GM06990 (cell line): ENCODE data around the gene XIRP1.

Source experiments
- DNase-seq: peaks from one replicate; pipeline ENCODE4 v3.0.0-alpha.2; 2011; ENCODE audit not compliant: insufficient read length; ENCODE audit errors: extremely low read depth
- H3K27me3 ChIP-seq: replicated peaks from 2 replicates; pipeline ENCODE4 v1.6.0; 2011; ENCODE audit warnings: low read length; ENCODE audit not compliant: control insufficient read depth, insufficient read depth
- H3K36me3 ChIP-seq: 2 replicates; pipeline ENCODE4 v1.5.1; 2011; ENCODE audit warnings: low read length; ENCODE audit not compliant: control insufficient read depth, insufficient read depth
- H3K4me3 ChIP-seq: replicated peaks from 2 replicates; pipeline ENCODE4 v1.5.1; 2011; ENCODE audit warnings: low read depth, mild to moderate bottlenecking, control low read depth, low read length
- CTCF ChIP-seq: IDR thresholded peaks from 2 replicates; pipeline ENCODE4 v1.5.1; 2011; ENCODE audit warnings: low read length, control low read depth, mild to moderate bottlenecking, inconsistent platforms; ENCODE audit not compliant: insufficient read depth, poor library complexity, severe bottlenecking

Gene XIRP1

DNA sequence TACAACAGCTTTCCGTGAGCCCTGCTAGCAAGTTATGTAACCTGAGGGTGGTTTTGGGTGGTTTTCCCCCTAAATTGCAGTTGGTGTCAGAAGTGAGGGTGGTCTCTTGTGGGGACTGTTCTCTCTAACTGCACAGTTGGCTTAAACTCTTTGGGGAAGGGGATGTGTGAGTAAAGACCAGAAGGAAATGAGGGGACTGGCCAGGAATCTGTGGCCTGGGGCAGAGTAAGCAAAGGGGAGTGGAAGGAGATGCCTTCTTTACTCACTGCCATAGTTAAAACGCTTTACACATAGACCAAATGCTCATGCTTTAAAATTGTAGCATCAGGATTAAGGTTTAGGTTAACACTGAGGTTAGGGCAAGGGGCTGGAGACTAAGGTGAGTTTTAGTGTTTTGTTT lies 21.2 kb upstream of the XIRP1 start:
- no peak for TF ChIP-seq CTCF
- no peak overlapping the region for H3K4me3 ChIP-seq
- DNase-seq: no peak
- no peaks in the 10 kb centered on the region for H3K27me3 ChIP-seq
- no peaks in the 10 kb centered on the region for H3K36me3 ChIP-seq

DNA sequence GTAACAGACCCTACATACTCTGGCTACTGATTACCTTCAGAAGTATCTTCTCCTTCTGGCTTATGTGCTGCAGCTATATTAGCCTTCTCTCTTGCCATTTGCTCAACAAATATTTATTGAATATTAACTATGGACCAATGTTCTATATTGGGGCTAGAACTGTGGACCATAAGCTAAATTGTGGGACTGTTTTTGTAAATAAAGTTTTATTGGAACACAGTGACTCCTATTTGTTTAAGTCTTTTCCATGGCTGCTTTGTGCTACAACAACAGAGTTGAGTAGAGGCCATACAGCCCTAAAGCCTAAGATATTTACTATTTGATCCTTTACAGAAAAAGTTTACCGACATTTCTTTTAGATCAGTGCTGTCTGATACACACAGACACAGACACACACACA lies 20.3 kb upstream of the XIRP1 start:
- DNase-seq: no peak
- Histone ChIP-seq H3K36me3 (no peaks in the 10 kb centered on the region), H3K4me3 (no peak overlapping the region), H3K27me3 (no peaks in the 10 kb centered on the region)
- TF ChIP-seq CTCF: no peak

- no peak overlapping the region for H3K4me3 ChIP-seq
- H3K36me3 ChIP-seq: no peaks in the 10 kb centered on the region
- no peak for TF ChIP-seq CTCF
- no peak for DNase-seq
- no peaks in the 10 kb centered on the region for H3K27me3 ChIP-seq
These were observed 19.1 kb upstream of the XIRP1 start for GRCh38 chr3:39211332-39212130.

GRCh38 chr3:39210078-39210477 lies 17.7 kb upstream of the XIRP1 start:
- Histone ChIP-seq H3K27me3 (no peaks in the 10 kb centered on the region), H3K36me3 (no peaks in the 10 kb centered on the region), H3K4me3 (no peak overlapping the region)
- DNase-seq: no peak
- no peak for TF ChIP-seq CTCF

- no peak for TF ChIP-seq CTCF
- no peaks in the 10 kb centered on the region for H3K27me3 ChIP-seq
- no peak overlapping the region for H3K4me3 ChIP-seq
- H3K36me3 ChIP-seq: no peaks in the 10 kb centered on the region
- DNase-seq: no peak
These were observed 17.1 kb upstream of the XIRP1 start for GRCh38 chr3:39209329-39209970.
